H1 (cell line): ENCODE results near the gene GGN. TPM values are rescaled to one million over a fixed set of nuclear protein-coding genes. Genes with fewer than 3 reads are reported as not detected.

Experiments
- BACH1 ChIP-seq: IDR thresholded peaks from 2 replicates; pipeline ENCODE4 v1.6.1; 2012; ENCODE audit warnings: low read length, improper control_type of control experiment
- JUND ChIP-seq: IDR thresholded peaks from 2 replicates; pipeline ENCODE4 v1.6.1; 2011; ENCODE audit warnings: mild to moderate bottlenecking, improper control_type of control experiment, low read length
- SP4 ChIP-seq: IDR thresholded peaks from 2 replicates; pipeline ENCODE4 v1.6.1; 2012; ENCODE audit warnings: low read length, inconsistent platforms
- SRF ChIP-seq: IDR thresholded peaks from 2 replicates; pipeline ENCODE4 v1.6.1; 2011; ENCODE audit warnings: mild to moderate bottlenecking, low read depth, low read length, moderate library complexity
- SUZ12 ChIP-seq: fragments of 200-600 bp; sonication (generic); IDR thresholded peaks from 2 replicates; pipeline ENCODE4 v1.6.1; 2012; ENCODE audit warnings: mild to moderate bottlenecking, inconsistent platforms, low read length, moderate library complexity, mixed read lengths
- TCF12 ChIP-seq: IDR thresholded peaks from 2 replicates; pipeline ENCODE4 v1.6.1; 2011; ENCODE audit warnings: low read depth, mild to moderate bottlenecking, low read length
- polyA plus RNA-seq, 7 experiments: library from polyadenylated mRNA; depleted of rRNA in 3 of 7; stranded (reverse) in 5 of 7; unstranded in 2 of 7; fragments of >200 nt in 5 of 7; fragments of 200-250 nt in 2 of 7; gene quantifications; 1 replicate in 5 of 7; 2 replicates in 1 of 7; 4 replicates in 1 of 7; pipeline versions ENCODE4 v1.2.1 to v1.2.3, GENCODE V29; 2011 to 2013; ENCODE audit warnings: missing spikeins in 2 of 7, mixed read lengths in 2 of 7
- total RNA-seq: library from RNA; stranded (reverse); fragmentation: NEBNext Ultra II Directional; extraction: Animal tissue kit (Norgen Biotek cat#: 25700); gene quantifications from 2 replicates; pipeline ENCODE4 v1.2.1, GENCODE V29; 2021

Gene GGN
- total and polyA plus RNA-seq, 2 of the 8 experiments (the other 6 are each of a cell fraction or from before 2014, with no cell fraction given) = 0.47 to 1.2 TPM

- TF ChIP-seq SRF = no peak
- TF ChIP-seq SUZ12 = no peak
- TF ChIP-seq SP4 = no peak
- TF ChIP-seq JUND = no peak
- TF ChIP-seq BACH1 = no peak
- TF ChIP-seq TCF12 = no peak
These were observed 12.5 kb upstream of the GGN start (continued) for GRCh38 chr19:38400361-38400760.
